Measurements from ENCODE around the gene KLK7. TPM values are rescaled to one million over a fixed set of nuclear protein-coding genes. Genes with fewer than 3 reads are reported as not detected.

KLK7 gene
- total and polyA plus RNA-seq, 10 of the 15 experiments (the other 5 are each of a cell fraction or from before 2014, with no cell fraction given) = not detected

- no TSS peak for BruUV-seq (replicated peaks)
- Histone ChIP-seq H3K4me1 (ENCODE audit: control insufficient read depth, insufficient read depth, low read length) (no peaks in the 10 kb centered on the region), H3K27ac (ENCODE audit: control insufficient read depth, insufficient read depth) (no peak overlapping the region), H3K27me3 (replicated peaks in 1 of 2; ENCODE audit: control insufficient read depth in 2 of 2, insufficient read depth in 2 of 2, low read length in 1 of 2) (no peaks in the 10 kb centered on the region; a peak in 1 of 4 replicates), H3K9ac (ENCODE audit: control insufficient read depth, insufficient read depth, low read length) (no peak overlapping the region), H3K9me3 (replicated peaks; ENCODE audit: control insufficient read depth, insufficient read depth, low read length) (no peaks in the 10 kb centered on the region), H2AFZ (ENCODE audit: control insufficient read depth, low read depth, low read length) (no peak overlapping the region), H3K4me3 (no peak overlapping the region), H4K20me1 (ENCODE audit: control insufficient read depth, insufficient read depth) (no peaks in the 10 kb centered on the region), H3K79me2 (ENCODE audit: control insufficient read depth, insufficient read depth, low read length) (no peaks in the 10 kb centered on the region), H3K36me3 (ENCODE audit: control insufficient read depth in 2 of 2, insufficient read depth in 2 of 2, low read length in 1 of 2) (no peaks in the 10 kb centered on the region), H3K4me2 (ENCODE audit: control insufficient read depth, insufficient read depth) (no peak overlapping the region)
- ChIA-PET RAD21 (ENCODE audit: unreplicated experiment) (no interaction called here), CTCF (interaction anchor here (1.0 kb wide), 1 partner anchor 42 kb away, joined by 3 read pairs; no protein-coding TSS in a partner anchor), POLR2A (no interaction called here), SMC1A (ENCODE audit: uncharacterized antibody, unreplicated experiment) (no interaction called here)
- no peak for FAIRE-seq
- in situ Hi-C loops (cut with MboI) (no loop called here), intact Hi-C loops (cut with micrococcal nuclease; ENCODE audit: unreplicated experiment) (no loop called here)
- no peak for ATAC-seq
- no peak for TF ChIP-seq ZNF384 (IDR thresholded peaks at IDR 0.05; ENCODE audit: borderline replicate concordance, low read depth, low read length)
- TF ChIP-seq SUZ12 (IDR thresholded peaks at IDR 0.05; ENCODE audit: unreplicated experiment) = no peak
- 31% methylated on average over 12 of the region's 13 CpGs for WGBS (ENCODE audit: insufficient coverage, insufficient replicate concordance, low lambda C conversion rate, missing lambda C conversion rate)
- no peak for DNase-seq (ENCODE audit: low read depth, low spot score)
These were observed 3.5 kb downstream of the KLK7 start for GRCh38 chr19:50980208-50980607.

- FAIRE-seq (no peak), DNase-seq (ENCODE audit: low read depth, low spot score) (no peak), ATAC-seq (no peak)
- RAD21 ChIA-PET (ENCODE audit: unreplicated experiment) = no interaction called here
- intact Hi-C loops (cut with micrococcal nuclease; ENCODE audit: unreplicated experiment) = no loop called here
- H4K20me1 ChIP-seq (ENCODE audit: control insufficient read depth, insufficient read depth) = no peaks in the 10 kb centered on the region
- no peak overlapping the region for H3K9ac ChIP-seq (ENCODE audit: control insufficient read depth, insufficient read depth, low read length)
- POLR2A ChIA-PET = no interaction called here
- H2AFZ ChIP-seq (ENCODE audit: control insufficient read depth, low read depth, low read length) = no peak overlapping the region
- CTCF ChIA-PET = interaction anchor here (1.0 kb wide), 1 partner anchor 42 kb away, joined by 3 read pairs; no protein-coding TSS in a partner anchor
- H3K4me1 ChIP-seq (ENCODE audit: control insufficient read depth, insufficient read depth, low read length) = no peaks in the 10 kb centered on the region
- no TSS peak for BruUV-seq (replicated peaks)
- H3K79me2 ChIP-seq (ENCODE audit: control insufficient read depth, insufficient read depth, low read length) = no peaks in the 10 kb centered on the region
- 16% methylated on average over 7 of the region's 8 CpGs for WGBS (ENCODE audit: insufficient coverage, insufficient replicate concordance, low lambda C conversion rate, missing lambda C conversion rate)
- SMC1A ChIA-PET (ENCODE audit: uncharacterized antibody, unreplicated experiment) = no interaction called here
- TF ChIP-seq ZNF24 (IDR thresholded peaks at IDR 0.05) (no peak), ZBTB33 (IDR thresholded peaks at IDR 0.05) (no peak), ZNF384 (IDR thresholded peaks at IDR 0.05; ENCODE audit: borderline replicate concordance, low read depth, low read length) (no peak), CREM (IDR thresholded peaks at IDR 0.05; ENCODE audit: low read depth) (no peak), CREB1 (IDR thresholded peaks at IDR 0.05; ENCODE audit: low read depth) (no peak), KAT2A (conservative IDR thresholded peaks at IDR 0.05; ENCODE audit: control insufficient read depth, low read depth, low read length) (no peak)
- TF ChIP-seq, protein P1, sequence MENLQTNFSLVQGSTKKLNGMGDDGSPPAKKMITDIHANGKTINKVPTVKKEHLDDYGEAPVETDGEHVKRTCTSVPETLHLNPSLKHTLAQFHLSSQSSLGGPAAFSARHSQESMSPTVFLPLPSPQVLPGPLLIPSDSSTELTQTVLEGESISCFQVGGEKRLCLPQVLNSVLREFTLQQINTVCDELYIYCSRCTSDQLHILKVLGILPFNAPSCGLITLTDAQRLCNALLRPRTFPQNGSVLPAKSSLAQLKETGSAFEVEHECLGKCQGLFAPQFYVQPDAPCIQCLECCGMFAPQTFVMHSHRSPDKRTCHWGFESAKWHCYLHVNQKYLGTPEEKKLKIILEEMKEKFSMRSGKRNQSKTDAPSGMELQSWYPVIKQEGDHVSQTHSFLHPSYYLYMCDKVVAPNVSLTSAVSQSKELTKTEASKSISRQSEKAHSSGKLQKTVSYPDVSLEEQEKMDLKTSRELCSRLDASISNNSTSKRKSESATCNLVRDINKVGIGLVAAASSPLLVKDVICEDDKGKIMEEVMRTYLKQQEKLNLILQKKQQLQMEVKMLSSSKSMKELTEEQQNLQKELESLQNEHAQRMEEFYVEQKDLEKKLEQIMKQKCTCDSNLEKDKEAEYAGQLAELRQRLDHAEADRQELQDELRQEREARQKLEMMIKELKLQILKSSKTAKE (IDR thresholded peaks at IDR 0.05; ENCODE audit: low read depth, poor library complexity, severe bottlenecking) = no peak
- in situ Hi-C loops (cut with MboI) = no loop called here
- no peaks in the 10 kb centered on the region for H3K36me3 ChIP-seq (ENCODE audit: control insufficient read depth in 2 of 2, insufficient read depth in 2 of 2, low read length in 1 of 2)
- no peak overlapping the region for H3K4me3 ChIP-seq
- H3K27ac ChIP-seq (ENCODE audit: control insufficient read depth, insufficient read depth) = no peak overlapping the region
- no peak overlapping the region for H3K4me2 ChIP-seq (ENCODE audit: control insufficient read depth, insufficient read depth)
- H3K27me3 ChIP-seq (replicated peaks in 1 of 2; ENCODE audit: control insufficient read depth in 2 of 2, insufficient read depth in 2 of 2, low read length in 1 of 2) = no peaks in the 10 kb centered on the region; a peak in 1 of 4 replicates
- no peaks in the 10 kb centered on the region for H3K9me3 ChIP-seq (replicated peaks; ENCODE audit: control insufficient read depth, insufficient read depth, low read length)
These were observed 4.0 kb downstream of the KLK7 start for GRCh38 chr19:50979758-50980157.
